Nephron progenitor cell (in vitro differentiated cells): ENCODE measurements around the gene DGCR8.

Experiments
- DNase-seq: peaks from one replicate; pipeline ENCODE4 v3.0.0; 2021
- H3K27ac Mint-ChIP-seq: 2 replicates; pipeline ENCODE4 v1.8.0; 2021; ENCODE audit warnings: mild to moderate bottlenecking, moderate library complexity, mixed read lengths
- H3K27me3 Mint-ChIP-seq: 2 replicates; pipeline ENCODE4 v1.8.0; 2021; ENCODE audit warnings: mild to moderate bottlenecking, low read depth, mixed read lengths; ENCODE audit not compliant: poor library complexity
- H3K36me3 Mint-ChIP-seq: 2 replicates; pipeline ENCODE4 v1.8.0; 2021; ENCODE audit warnings: low read depth, mixed read lengths
- H3K4me1 Mint-ChIP-seq: 2 replicates; pipeline ENCODE4 v1.8.0; 2021; ENCODE audit warnings: mixed read lengths
- H3K4me3 Mint-ChIP-seq: 2 replicates; pipeline ENCODE4 v1.8.0; 2021; ENCODE audit warnings: mild to moderate bottlenecking, moderate library complexity, mixed read lengths
- H3K9me3 Mint-ChIP-seq: 2 replicates; pipeline ENCODE4 v1.8.0; 2021; ENCODE audit warnings: mild to moderate bottlenecking, moderate library complexity, mixed read lengths
- CTCF ChIP-seq: fragments of 200-600 bp; sonication (generic); IDR thresholded peaks from 2 replicates; pipeline ENCODE4 v1.5.0; 2021; ENCODE audit warnings: antibody characterized with exemption

Gene DGCR8

GRCh38 chr22:20115691-20116375 is 35.8 kb downstream of the DGCR8 start, which contains the start of gene RANBP1:
RANBP1 (plus strand) TSS chr22:20116104; CDS start chr22:20116185, 81 bp downstream.
- Mint-ChIP-seq H3K27me3 (no peaks in the 10 kb centered on the region), H3K4me3 (peak within 1 kb of the TSS; percentile 86), H3K9me3 (no peaks in the 10 kb centered on the region), H3K36me3 (peaks cover 29% of the 10 kb centered on the region), H3K4me1 (peaks cover 29% of the 10 kb centered on the region), H3K27ac (no peak within 1 kb of the TSS)
- no peak for TF ChIP-seq CTCF
- DNase-seq = no peak

DNA sequence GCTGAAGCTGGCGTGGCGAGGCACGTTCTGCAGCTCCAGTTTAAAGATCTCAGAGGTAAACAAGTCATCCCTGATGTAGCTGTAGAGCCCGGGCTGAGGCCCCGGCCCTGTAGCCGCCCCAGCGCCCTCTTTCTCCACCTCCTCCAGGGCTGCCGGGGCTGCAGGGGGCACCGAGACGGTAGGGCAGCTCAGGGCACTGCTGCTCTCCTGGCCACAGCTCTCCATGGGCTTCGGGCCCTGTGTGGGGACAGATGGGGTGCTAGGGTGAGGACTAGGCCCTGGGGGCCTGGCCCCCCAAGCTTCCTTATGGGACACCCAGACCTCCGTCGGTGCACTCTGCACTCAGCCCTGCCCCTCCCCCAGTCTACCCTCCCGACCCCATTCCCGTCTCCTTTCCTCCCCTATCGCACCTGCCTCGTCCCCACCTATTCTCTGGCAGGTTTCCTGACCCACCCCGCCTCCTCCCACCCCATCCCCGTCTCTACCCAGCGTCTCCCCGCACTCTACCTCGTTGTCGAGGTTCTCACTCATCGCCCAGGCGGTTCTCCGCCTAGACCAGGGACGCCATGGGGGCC is 36.4 kb downstream of the DGCR8 start:
- peaks cover 32% of the 10 kb centered on the region for H3K36me3 Mint-ChIP-seq
- no peak for TF ChIP-seq CTCF
- H3K9me3 Mint-ChIP-seq = no peaks in the 10 kb centered on the region
- peaks cover 32% of the 10 kb centered on the region for H3K4me1 Mint-ChIP-seq
- peak; percentile 33 for DNase-seq
- H3K27me3 Mint-ChIP-seq = no peaks in the 10 kb centered on the region
- no peak overlapping the region for H3K27ac Mint-ChIP-seq
- peak overlapping the region; percentile 86 for H3K4me3 Mint-ChIP-seq

DNA sequence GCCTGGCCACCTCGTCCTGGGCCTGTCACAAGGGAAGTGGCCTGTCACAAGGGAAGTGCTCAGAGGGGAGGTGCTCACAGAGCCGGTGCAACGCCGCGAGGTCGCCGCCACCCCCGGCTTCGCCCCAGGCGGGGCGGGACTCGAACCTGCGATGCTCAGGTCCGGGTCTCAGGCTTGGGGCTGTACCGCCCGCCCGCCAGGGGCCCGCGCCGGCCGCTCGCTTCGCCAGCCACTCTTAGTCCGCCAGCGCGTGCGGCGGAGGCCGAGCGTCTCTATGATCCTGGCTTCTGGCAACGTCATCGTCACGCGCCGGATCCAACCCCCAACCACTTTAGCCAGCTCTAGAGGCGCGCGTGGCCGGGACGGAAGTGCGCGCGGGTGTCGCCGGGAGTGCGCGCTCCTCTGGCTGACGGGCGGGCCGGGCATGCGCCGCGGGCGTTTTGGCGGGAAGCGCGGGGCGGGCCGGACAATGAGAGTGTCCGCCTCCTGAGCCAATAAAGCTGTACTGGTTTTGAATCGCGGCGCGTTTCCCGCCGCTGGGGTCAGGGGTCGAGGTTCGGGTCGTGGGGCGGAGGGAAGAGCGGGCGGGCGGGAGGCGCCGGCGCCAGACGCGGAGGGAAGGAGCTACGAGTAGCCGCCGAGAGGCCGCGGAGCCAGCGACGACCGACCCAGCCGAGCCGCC is 37.1 kb downstream of the DGCR8 start, which contains the start of gene TRMT2A:
Gene TRMT2A (minus strand): TSS at position 276 of the 682 bp plus-strand sequence. CDS start 320 bp downstream, outside the sequence.
- H3K27ac Mint-ChIP-seq = peak within 1 kb of the TSS; percentile 87
- H3K36me3 Mint-ChIP-seq = peaks cover 38% of the 10 kb centered on the region
- no peak for TF ChIP-seq CTCF
- no peaks in the 10 kb centered on the region for H3K9me3 Mint-ChIP-seq
- no peaks in the 10 kb centered on the region for H3K27me3 Mint-ChIP-seq
- peaks cover 38% of the 10 kb centered on the region for H3K4me1 Mint-ChIP-seq
- peak; percentile 97 for DNase-seq
- peak within 1 kb of the TSS; percentile 89 for H3K4me3 Mint-ChIP-seq

GRCh38 chr22:20117633-20118299 is 37.7 kb downstream of the DGCR8 start:
- H3K4me3 Mint-ChIP-seq = peak overlapping the region; percentile 89
- H3K9me3 Mint-ChIP-seq = no peaks in the 10 kb centered on the region
- DNase-seq = peak; percentile 42
- TF ChIP-seq CTCF = no peak
- no peaks in the 10 kb centered on the region for H3K27me3 Mint-ChIP-seq
- H3K27ac Mint-ChIP-seq = peak overlapping the region; percentile 87
- peaks cover 40% of the 10 kb centered on the region for H3K4me1 Mint-ChIP-seq
- peaks cover 42% of the 10 kb centered on the region for H3K36me3 Mint-ChIP-seq

GRCh38 chr22:20118300-20119020 is 38.4 kb downstream of the DGCR8 start:
- H3K4me3 Mint-ChIP-seq = peak overlapping the region; percentile 89
- peak; percentile 27 for DNase-seq
- TF ChIP-seq CTCF = no peak
- H3K36me3 Mint-ChIP-seq = peaks cover 42% of the 10 kb centered on the region
- no peaks in the 10 kb centered on the region for H3K9me3 Mint-ChIP-seq
- no peaks in the 10 kb centered on the region for H3K27me3 Mint-ChIP-seq
- peak overlapping the region; percentile 87 for H3K27ac Mint-ChIP-seq
- peaks cover 40% of the 10 kb centered on the region for H3K4me1 Mint-ChIP-seq
